Activated CD4-positive, alpha-beta T cell treated with anti-CD3 and anti-CD28 coated beads, Interleukin-2, amount 50 U/mL, for 4 hours (primary cell): ENCODE results near the gene CD99.
"Not testable (repeated sequence)": the region's sequence is repeated elsewhere in the genome, so short reads cannot be mapped to it uniquely, and the experiment has no call there.

Source experiments
- DNase-seq, 2 experiments: peaks; one replicate each; pipeline ENCODE4 v3.0.0-alpha.2; 2020

Gene CD99

DNA sequence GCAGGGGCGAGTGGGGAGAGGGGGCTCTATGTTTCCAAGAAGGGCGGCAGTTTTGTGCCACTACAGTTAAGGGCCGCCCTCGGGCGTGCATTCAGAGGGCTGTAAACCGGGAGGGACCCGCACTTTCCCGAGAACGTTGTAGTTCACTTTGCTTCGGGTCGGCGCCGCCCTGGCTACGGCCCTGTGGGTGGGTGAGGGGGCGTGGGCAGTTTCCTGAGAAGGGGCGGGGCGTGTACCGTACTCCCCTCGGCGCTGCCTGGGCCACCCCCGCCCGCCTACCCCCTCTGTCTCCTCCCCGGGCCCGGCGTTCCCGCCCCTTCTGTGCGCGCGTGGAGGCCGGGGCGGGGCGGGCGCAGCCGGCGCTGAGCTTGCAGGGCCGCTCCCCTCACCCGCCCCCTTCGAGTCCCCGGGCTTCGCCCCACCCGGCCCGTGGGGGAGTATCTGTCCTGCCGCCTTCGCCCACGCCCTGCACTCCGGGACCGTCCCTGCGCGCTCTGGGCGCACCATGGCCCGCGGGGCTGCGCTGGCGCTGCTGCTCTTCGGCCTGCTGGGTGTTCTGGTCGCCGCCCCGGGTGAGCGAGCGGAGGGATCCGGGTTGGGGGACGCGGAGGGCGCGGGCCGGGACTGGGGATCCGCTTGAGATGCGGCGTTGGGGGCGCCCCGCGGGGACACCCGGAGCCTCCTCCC lies at the start of gene CD99:
Gene CD99 (plus strand): TSS at position 440 of the 687 bp plus-strand sequence. CDS start 66 bp downstream, at position 506.
- peak; percentile 92 to 94 for DNase-seq

DNA sequence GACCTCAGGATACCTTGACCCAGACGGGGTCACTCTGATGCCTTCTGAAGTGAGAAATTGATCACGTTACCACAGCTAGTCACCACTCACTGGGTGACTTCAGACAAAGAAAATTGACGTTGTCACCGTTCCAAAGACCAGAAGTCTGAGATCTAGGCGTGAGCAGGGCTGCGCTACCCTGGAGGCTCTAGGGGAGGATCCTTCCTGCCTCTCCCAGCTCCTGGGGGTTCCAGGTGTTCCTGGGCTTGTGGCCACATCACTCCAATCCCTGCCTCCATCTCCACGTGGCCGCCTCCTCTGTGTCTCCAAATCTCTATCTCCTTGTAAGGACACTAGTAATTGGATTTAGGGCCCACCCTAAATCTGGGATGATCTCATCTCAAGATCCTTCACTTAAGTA lies 48.9 kb upstream of the CD99 start:
- no peak for DNase-seq

DNA sequence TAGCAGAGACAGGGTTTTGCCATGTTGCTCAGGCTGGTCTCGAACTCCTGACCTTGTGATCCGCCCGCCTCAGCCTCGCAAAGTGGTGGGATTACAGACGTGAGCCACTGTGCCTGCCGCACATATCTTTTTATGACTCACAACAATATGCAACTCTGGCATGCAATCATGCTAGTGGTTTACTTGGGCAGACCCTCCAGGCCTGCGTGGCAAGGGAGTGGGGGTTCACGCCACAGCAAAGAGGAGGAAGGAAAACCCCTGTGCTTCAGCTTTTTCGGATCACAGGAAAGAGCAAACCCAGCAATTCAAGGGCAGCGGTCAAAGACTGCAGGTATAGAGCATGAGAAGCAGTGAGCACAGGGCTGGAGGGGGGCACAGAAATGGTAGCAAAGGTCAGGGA lies 48.3 kb upstream of the CD99 start:
- DNase-seq, result no peak

DNA sequence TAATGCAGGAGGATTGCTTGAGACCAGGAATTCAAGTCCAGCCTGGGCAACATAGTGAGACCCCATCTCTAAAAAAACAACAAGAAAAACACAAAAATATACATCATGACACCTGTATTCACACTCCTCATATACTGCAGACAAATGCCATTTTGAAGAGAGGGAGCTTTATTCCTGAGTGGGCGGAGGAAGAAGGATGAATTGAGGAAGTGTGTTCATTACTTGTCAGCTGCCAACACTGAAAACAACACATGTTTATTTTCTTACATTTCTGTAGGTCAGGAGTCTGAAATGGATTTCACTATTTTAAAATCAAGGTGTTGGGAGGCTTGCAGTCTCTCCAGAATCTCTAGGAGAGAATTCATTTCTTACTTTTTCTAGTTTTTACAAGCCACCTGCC lies 47.2 kb upstream of the CD99 start:
- DNase-seq, result no peak

- DNase-seq, result no peak
Measured at GRCh38 chrX:2645563-2645962, 45.5 kb upstream of the CD99 start.

GRCh38 chrX:2647627-2648026 lies 43.5 kb upstream of the CD99 start:
- no peak for DNase-seq

- DNase-seq, result no peak
Measured at GRCh38 chrX:2650037-2650436, 41.1 kb upstream of the CD99 start.

DNA sequence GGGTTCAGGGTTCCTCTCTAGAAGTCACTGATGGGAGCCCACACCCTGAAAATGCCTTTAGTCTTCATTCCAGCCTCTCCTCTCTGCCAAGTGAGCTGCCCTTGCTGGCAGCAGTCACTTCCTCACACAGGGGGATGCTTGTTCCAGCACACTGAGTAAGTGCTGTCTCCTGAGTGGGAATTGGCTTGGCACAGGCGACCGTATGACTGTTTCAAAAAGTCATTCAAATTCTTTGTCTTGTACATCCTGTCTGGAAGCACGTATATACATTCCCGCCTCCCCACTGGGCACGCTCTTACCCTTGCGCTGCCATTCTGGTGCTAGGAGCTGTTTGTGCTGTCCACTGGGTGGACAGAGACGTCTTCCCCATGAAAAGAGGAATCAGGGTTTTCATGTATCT lies 40.2 kb upstream of the CD99 start:
- no peak for DNase-seq

DNA sequence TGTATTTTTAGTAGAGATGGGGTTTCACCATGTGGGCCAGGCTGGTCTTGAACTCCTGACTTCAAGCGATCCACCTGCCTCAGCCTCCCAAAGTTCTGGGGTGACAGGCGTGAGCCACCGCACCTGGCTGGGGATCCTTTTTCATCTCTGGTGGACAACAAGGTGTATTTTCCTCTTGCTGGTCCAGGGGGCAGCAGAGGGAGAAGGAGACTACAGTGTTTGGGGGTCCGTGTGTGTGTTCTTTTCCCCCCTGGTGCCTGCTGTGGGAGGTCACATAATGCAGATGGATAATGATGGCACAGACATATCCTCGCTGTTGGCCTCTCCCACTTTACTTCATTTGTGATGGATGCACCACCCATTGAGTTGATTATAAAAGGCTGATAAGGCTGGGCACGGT lies 39.0 kb upstream of the CD99 start:
- no peak for DNase-seq

- no peak for DNase-seq
Measured at GRCh38 chrX:2654436-2655340, 36.4 kb upstream of the CD99 start.

DNA sequence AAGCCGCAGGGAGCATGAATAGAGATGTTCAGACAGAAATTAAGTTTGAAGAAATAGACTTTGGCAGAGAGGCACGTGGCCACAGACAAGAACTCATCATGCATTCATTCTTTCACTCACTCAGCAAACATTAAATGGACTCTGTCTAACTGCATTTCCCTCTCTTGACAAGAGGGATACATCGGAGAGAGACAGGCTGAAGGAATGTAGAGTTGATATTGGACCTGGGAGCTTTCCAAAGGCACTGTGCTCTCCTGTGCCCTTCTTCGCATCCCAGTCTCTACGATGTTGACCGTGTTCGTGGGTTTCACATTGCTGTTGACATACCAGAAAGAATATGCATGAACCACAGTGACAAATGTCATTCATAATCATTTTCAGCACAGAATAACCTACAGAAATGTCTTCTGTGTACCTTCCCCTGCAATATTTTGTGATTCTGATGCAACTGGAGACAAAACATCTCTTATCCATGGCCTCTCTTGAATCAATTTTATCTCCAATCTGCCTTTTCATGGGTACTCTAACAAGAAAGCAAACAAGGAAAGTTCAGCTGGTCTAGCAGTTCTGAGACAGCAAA lies 34.7 kb upstream of the CD99 start:
- no peak for DNase-seq

GRCh38 chrX:2657532-2658113 lies 33.5 kb upstream of the CD99 start:
- no peak for DNase-seq

GRCh38 chrX:2658585-2659292 lies 32.4 kb upstream of the CD99 start:
- no peak for DNase-seq

DNA sequence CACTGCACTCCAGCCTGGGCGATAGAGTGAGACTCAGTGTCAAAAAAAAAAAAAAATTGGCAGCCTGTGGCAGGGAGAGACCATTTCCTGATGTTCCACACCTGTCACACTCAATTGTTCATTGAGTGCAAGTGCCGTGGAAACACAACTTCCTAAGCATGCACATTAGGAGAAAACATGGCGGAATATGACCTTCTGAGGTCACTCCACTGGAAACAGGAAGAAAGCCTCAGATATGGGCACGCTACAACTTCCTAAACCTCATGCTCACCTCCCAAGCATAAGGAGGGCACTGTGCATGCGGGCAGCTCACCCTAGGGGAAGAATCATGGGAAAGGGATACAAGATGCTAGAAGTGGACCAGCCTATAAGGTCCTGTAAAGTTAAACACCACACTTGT lies 28.5 kb upstream of the CD99 start:
- no peak for DNase-seq

DNA sequence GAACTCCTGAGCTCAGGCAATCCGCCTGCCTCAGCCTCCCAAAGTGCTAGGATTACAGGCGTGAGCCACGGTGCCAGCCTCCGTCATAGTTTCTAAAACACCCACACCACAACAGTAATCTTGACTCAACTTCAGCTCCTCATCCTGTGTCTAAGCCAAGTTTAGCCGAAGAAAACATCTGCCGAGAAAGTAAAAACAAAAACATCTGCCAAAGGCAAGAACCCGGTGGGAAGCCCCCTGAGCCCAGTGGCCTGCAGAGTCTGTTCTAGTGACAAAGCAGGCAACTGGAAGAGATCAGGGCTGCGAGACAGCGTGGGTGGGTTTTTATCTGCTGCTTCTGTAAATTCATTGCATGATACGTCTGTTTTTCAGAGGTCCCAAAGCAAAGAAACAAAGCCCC lies 26.6 kb upstream of the CD99 start:
- no peak for DNase-seq

DNA sequence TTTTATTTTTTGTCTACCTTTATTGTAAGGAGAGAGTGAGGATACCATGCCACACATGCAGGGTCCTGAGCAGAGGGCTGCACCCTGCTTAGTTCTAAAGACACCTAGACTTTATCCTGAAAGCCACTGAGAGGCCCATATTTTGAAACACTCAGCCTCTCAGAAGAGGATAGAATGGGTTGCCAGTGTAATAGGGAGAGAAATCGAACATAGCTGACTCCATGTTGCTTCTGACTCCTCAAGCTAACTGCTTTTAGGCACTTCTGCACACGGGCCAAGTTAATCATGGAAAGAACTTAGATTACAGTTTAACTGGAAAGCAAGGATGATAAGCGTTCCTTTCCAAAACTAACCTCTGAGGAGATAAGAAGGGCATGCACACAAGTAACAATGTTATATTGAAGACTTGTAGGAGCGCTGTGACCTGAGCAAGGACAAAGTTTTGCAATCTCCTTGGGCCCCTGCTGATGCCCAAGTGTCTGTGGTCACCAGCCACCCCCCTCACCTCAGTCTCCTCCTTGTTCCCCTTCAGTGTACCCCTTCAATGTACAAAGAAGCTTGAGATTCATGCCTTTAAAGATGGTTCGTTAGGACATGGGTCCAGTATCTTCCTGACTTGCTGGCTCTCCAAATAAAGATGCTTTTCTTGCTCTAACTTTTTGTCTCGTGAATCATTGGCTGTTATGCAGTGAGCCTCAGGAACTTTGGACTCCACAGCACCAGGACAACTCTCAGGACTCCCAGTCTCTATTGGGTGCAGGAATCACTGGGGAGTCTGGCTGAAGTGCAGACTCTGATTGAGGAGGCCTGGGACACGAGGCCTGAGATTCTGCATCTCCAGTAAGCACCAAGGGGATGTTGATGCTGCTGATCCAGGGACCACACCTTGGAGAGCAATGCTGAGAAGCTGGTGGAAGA lies 25.4 kb upstream of the CD99 start:
- no peak for DNase-seq

- no peak for DNase-seq
Measured at GRCh38 chrX:2666491-2666890, 24.6 kb upstream of the CD99 start.

GRCh38 chrX:2670978-2671377 lies 20.1 kb upstream of the CD99 start:
- DNase-seq, result no peak

DNA sequence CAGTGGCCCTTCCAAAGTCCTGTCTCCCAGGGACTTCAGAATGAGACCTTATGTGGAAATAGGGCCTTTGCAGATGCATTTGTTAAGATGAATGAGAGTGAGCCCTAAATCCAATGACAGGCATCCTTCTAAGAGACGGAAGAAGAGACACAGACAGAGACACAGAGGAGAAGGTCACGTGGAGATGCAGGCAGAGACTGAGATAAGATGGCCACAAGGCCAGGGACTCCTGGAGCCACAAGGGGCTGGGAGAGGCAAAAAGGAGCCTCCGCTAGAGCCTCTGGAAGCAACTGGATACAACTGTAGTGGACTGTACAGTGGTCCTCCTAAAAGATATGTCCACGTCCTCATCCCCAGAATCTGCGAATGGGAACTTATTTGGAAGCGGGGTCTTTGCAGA lies 19.0 kb upstream of the CD99 start:
- no peak for DNase-seq

DNA sequence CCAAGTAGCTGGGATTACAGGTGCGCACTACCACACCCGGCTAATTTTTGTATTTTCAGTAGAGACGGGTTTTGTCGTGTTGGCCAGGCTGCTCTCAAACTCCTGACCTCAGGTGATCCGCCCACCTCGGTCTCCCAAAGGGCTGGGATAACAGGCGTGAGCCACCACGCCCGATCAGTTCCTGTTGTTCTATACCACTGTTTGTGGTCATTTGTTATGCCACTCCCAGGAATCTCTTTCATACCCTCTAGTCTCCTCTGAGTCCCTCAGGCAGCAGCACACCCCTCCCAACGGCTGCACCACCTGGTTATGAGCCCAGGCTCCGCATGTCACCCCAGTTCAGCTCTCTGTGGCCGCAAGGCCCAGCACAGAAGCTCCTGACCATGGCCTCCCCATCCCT lies 17.5 kb upstream of the CD99 start:
- DNase-seq, result no peak

- not testable (repeated sequence) for DNase-seq
Measured at GRCh38 chrX:2675657-2676200, 15.4 kb upstream of the CD99 start.
